Endothelial cell of umbilical vein (primary cell): ENCODE results near the gene BDKRB2. TPM values are rescaled to one million over a fixed set of nuclear protein-coding genes. Genes with fewer than 3 reads are reported as not detected.

Experiments
- BruUV-seq: library from RNA; stranded (reverse); fragments of 400-500 nt; replicated peaks from 2 replicates; lab custom pipeline; 2021; lab: Mats Ljungman, UMichigan
- CTCF ChIA-PET: fragments of 300-600, 350-600 bp; sonication (Branson Sonifier 250); formaldehyde crosslinking; loops from one replicate; lab custom pipeline; 2021; ENCODE audit warnings: antibody characterized with exemption, inconsistent platforms; lab: Charles Lee
- POLR2A ChIA-PET: fragments of 300-600, 350-600 bp; sonication (Branson Sonifier 250); formaldehyde crosslinking; loops from one replicate; lab custom pipeline; 2021; ENCODE audit warnings: antibody characterized with exemption, inconsistent platforms; lab: Charles Lee
- DNase-seq: peaks from one replicate; pipeline ENCODE4 v3.0.0-alpha.2; 2011; ENCODE audit warnings: low read depth, low spot score
- FAIRE-seq: peaks from 2 replicates; lab custom pipeline; 2011; peaks lifted over from hg19 to GRCh38; lab: Jason Lieb, UNC
- H2AFZ ChIP-seq: 2 replicates; pipeline ENCODE4 v1.6.0; 2012; ENCODE audit warnings: low read depth, low read length, control low read depth, inconsistent platforms
- H3K27ac ChIP-seq: 2 replicates; pipeline ENCODE4 v1.5.1; 2011; ENCODE audit warnings: low read depth, mild to moderate bottlenecking, control low read depth, low read length, moderate library complexity; ENCODE audit not compliant: insufficient read depth
- H3K27me3 ChIP-seq, 2 experiments: 2 replicates each; pipeline versions ENCODE4 v1.6.0 to v1.6.1; 2011; ENCODE audit warnings: low read length in 2 of 2, mixed read lengths in 1 of 2; ENCODE audit not compliant: control insufficient read depth in 2 of 2, insufficient read depth in 2 of 2
- H3K36me3 ChIP-seq, 2 experiments: 2 replicates in 1 of 2; 3 replicates in 1 of 2; pipeline ENCODE4 v1.5.1; 2011; ENCODE audit warnings: low read length in 2 of 2, mild to moderate bottlenecking in 1 of 2, moderate library complexity in 1 of 2; ENCODE audit not compliant: control insufficient read depth in 2 of 2, insufficient read depth in 2 of 2; ENCODE audit errors: extremely low read depth in 1 of 2
- H3K4me1 ChIP-seq: 3 replicates; pipeline ENCODE4 v1.5.1; 2011; ENCODE audit warnings: mild to moderate bottlenecking, low read length; ENCODE audit not compliant: control insufficient read depth, insufficient read depth; ENCODE audit errors: extremely low read depth
- H3K4me2 ChIP-seq: 2 replicates; pipeline ENCODE4 v1.6.1; 2011; ENCODE audit warnings: low read length, control low read depth, mixed read lengths; ENCODE audit not compliant: insufficient read depth
- H3K4me3 ChIP-seq, 3 experiments: fragments of 200-600 bp in 1 of 3; sonication (generic), shearing (Covaris generic) in 1 of 3; replicated peaks in 1 of 3; 2 replicates each; pipeline ENCODE4 v1.5.1; 2011 to 2016; ENCODE audit warnings: control low read depth in 3 of 3, low read length in 3 of 3, mild to moderate bottlenecking in 2 of 3, inconsistent platforms in 1 of 3, low read depth in 1 of 3, moderate library complexity in 1 of 3; ENCODE audit not compliant: insufficient read depth in 1 of 3
- H3K79me2 ChIP-seq: 2 replicates; pipeline ENCODE4 v1.6.0; 2012; ENCODE audit warnings: low read length, inconsistent platforms; ENCODE audit not compliant: control insufficient read depth, insufficient read depth
- H3K9ac ChIP-seq: replicated peaks from 2 replicates; pipeline ENCODE3; 2011; ENCODE audit warnings: low read length, control low read depth; ENCODE audit not compliant: insufficient read depth; ENCODE audit errors: extremely low read depth
- H3K9me1 ChIP-seq: replicated peaks from 3 replicates; pipeline ENCODE4 v1.6.0; 2011; ENCODE audit warnings: mild to moderate bottlenecking, low read length; ENCODE audit not compliant: control insufficient read depth, insufficient read depth; ENCODE audit errors: extremely low read depth
- H3K9me3 ChIP-seq: replicated peaks from 2 replicates; pipeline ENCODE4 v1.5.1; 2012; ENCODE audit warnings: low read length, inconsistent platforms; ENCODE audit not compliant: control insufficient read depth, insufficient read depth
- H4K20me1 ChIP-seq: replicated peaks from 2 replicates; pipeline ENCODE3; 2011; ENCODE audit warnings: mild to moderate bottlenecking, low read length; ENCODE audit not compliant: control insufficient read depth, insufficient read depth; ENCODE audit errors: extremely low read depth
- CTCF ChIP-seq, 2 donors: IDR thresholded peaks; 1 replicate in 1 of 2; 2 replicates in 1 of 2; pipeline ENCODE4 v1.5.1; 2011; ENCODE audit warnings: low read length in 2 of 2, mild to moderate bottlenecking in 2 of 2, moderate library complexity in 2 of 2, control low read depth in 1 of 2, inconsistent platforms in 1 of 2, low read depth in 1 of 2; ENCODE audit not compliant: insufficient read depth in 1 of 2; ENCODE audit errors: extremely low read depth in 1 of 2
- EZH2 ChIP-seq: IDR thresholded peaks from 2 replicates; pipeline ENCODE4 v1.6.1; 2012; ENCODE audit warnings: borderline replicate concordance, low read depth, mild to moderate bottlenecking, moderate library complexity, low read length, inconsistent platforms; ENCODE audit not compliant: severe bottlenecking
- FOS ChIP-seq: IDR thresholded peaks from 2 replicates; pipeline ENCODE4 v1.6.1; 2011; ENCODE audit warnings: mild to moderate bottlenecking, low read length, moderate library complexity, borderline replicate concordance; ENCODE audit not compliant: insufficient read depth
- JUN ChIP-seq: IDR thresholded peaks from 2 replicates; pipeline ENCODE4 v1.6.1; 2011; ENCODE audit warnings: borderline replicate concordance, low read depth; ENCODE audit not compliant: insufficient read length, insufficient read depth
- MYC ChIP-seq: IDR thresholded peaks from one replicate; pipeline ENCODE4 v1.6.1; 2011; ENCODE audit warnings: mild to moderate bottlenecking, low read depth, low read length
- dilution Hi-C: fragments of 300-500 bp; cut with MboI; formaldehyde crosslinking; loops from one replicate; pipeline ENCODE4 v1.15.0; 2019; ENCODE audit warnings: low sequenced_read_pairs; ENCODE audit not compliant: extremely low pct_ligation_motif_present
- intact Hi-C: fragments of 100-400 bp; cut with micrococcal nuclease; formaldehyde crosslinking; loops from one replicate; pipeline ENCODE4 v1.10.0; 2022
- polyA plus RNA-seq, 4 experiments: library from polyadenylated mRNA; depleted of rRNA in 3 of 4; stranded (reverse) in 3 of 4; unstranded in 1 of 4; fragments of >200 nt; gene quantifications; 2 replicates each; pipeline versions ENCODE4 v1.2.1 to v1.2.3, GENCODE V29; 2011 to 2012; ENCODE audit warnings: missing spikeins in 1 of 4
- total RNA-seq: library from RNA; stranded (reverse); gene quantifications from 2 replicates; pipeline ENCODE4 v1.2.3, GENCODE V29; 2021

Gene BDKRB2
- total and polyA plus RNA-seq, 2 donors (not counting 3 experiments of a cell fraction or from before 2014, with no cell fraction given), result 0.22 to 0.77 TPM

- intact Hi-C loops (loop anchor here (1.0 kb wide), 1 partner anchor 35 kb away; no protein-coding TSS in a partner anchor), dilution Hi-C loops (no loop called here)
- Histone ChIP-seq H3K27ac (no peak overlapping the region), H3K79me2 (no peaks in the 10 kb centered on the region), H3K9ac (no peak overlapping the region), H3K4me3 (no peak overlapping the region), H3K27me3 (no peaks in the 10 kb centered on the region), H2AFZ (no peak overlapping the region), H3K9me1 (no peaks in the 10 kb centered on the region), H3K4me1 (peaks cover 4% of the 10 kb centered on the region), H4K20me1 (no peaks in the 10 kb centered on the region), H3K9me3 (no peaks in the 10 kb centered on the region), H3K36me3 (no peaks in the 10 kb centered on the region), H3K4me2 (no peak overlapping the region)
- TF ChIP-seq JUN (peak; percentile 11), MYC (no peak)
- DNase-seq (peak; percentile 6), FAIRE-seq (no peak)
- ChIA-PET CTCF (no interaction called here), POLR2A (no interaction called here)
- BruUV-seq, result no TSS peak
These were observed 23.2 kb upstream of the BDKRB2 start for GRCh38 chr14:96181186-96182056.

GRCh38 chr14:96182546-96182945 is 22.1 kb upstream of the BDKRB2 start:
- Histone ChIP-seq H3K79me2 (no peaks in the 10 kb centered on the region), H3K4me1 (peaks cover 4% of the 10 kb centered on the region), H3K27me3 (no peaks in the 10 kb centered on the region), H3K9me3 (no peaks in the 10 kb centered on the region), H3K36me3 (no peaks in the 10 kb centered on the region), H3K9me1 (no peaks in the 10 kb centered on the region), H3K4me2 (no peak overlapping the region), H3K4me3 (no peak overlapping the region), H3K27ac (no peak overlapping the region), H3K9ac (no peak overlapping the region), H4K20me1 (no peaks in the 10 kb centered on the region), H2AFZ (no peak overlapping the region)
- dilution Hi-C loops, result no loop called here
- TF ChIP-seq EZH2, result no peak
- no peak for TF ChIP-seq FOS
- TF ChIP-seq CTCF (IDR thresholded peaks at IDR 0.05; ENCODE audit: extremely low read depth in 1 of 2, insufficient read depth in 1 of 2, low read depth in 1 of 2, low read length in 2 of 2), result no peak
- TF ChIP-seq JUN, result no peak
- intact Hi-C loops, result no loop called here
- FAIRE-seq, result no peak
- DNase-seq, result no peak
- POLR2A ChIA-PET, result no interaction called here
- BruUV-seq, result no TSS peak
- CTCF ChIA-PET, result no interaction called here
